Liver (tissue), 9 donors: ENCODE measurements around the gene M1AP. TPM values are rescaled to one million over a fixed set of nuclear protein-coding genes. Genes with fewer than 3 reads are reported as not detected.

Experiments
- DNase-seq: peaks from one replicate; pipeline ENCODE4 v3.0.0-alpha.2; 2017; ENCODE audit warnings: low spot score
- H3K27ac ChIP-seq, 2 donors: one replicate each; pipeline ENCODE4 v1.7.0; 2013; ENCODE audit warnings: inconsistent platforms in 2 of 2, low read length in 2 of 2, control low read depth in 1 of 2, low read depth in 1 of 2, mild to moderate bottlenecking in 1 of 2
- H3K27me3 ChIP-seq, 4 donors: one replicate each; pipeline versions ENCODE4 v1.6.1 to v1.7.0; 2013; ENCODE audit warnings: low read length in 3 of 4, inconsistent platforms in 1 of 4, mild to moderate bottlenecking in 1 of 4, moderate library complexity in 1 of 4; ENCODE audit not compliant: control insufficient read depth in 4 of 4, insufficient read depth in 4 of 4
- H3K36me3 ChIP-seq, 4 donors: one replicate each; pipeline versions ENCODE4 v1.6.1 to v1.7.0; 2013; ENCODE audit warnings: low read length in 3 of 4, mild to moderate bottlenecking in 3 of 4, low read depth in 1 of 4, moderate library complexity in 1 of 4; ENCODE audit not compliant: control insufficient read depth in 4 of 4, insufficient read depth in 3 of 4
- H3K4me1 ChIP-seq, 4 donors: one replicate each; pipeline versions ENCODE4 v1.6.1 to v1.7.0; 2013; ENCODE audit warnings: low read length in 3 of 4, mild to moderate bottlenecking in 3 of 4, moderate library complexity in 1 of 4; ENCODE audit not compliant: control insufficient read depth in 4 of 4, insufficient read depth in 4 of 4
- H3K4me3 ChIP-seq, 3 donors: one replicate each; pipeline versions ENCODE4 v1.6.1 to v1.7.0; 2013; ENCODE audit warnings: low read length in 3 of 3, control low read depth in 1 of 3, low read depth in 1 of 3, mild to moderate bottlenecking in 1 of 3
- H3K9ac ChIP-seq, 2 donors: one replicate each; pipeline ENCODE4 v1.7.0; 2013; ENCODE audit warnings: low read length in 2 of 2, mild to moderate bottlenecking in 2 of 2, moderate library complexity in 2 of 2, control low read depth in 1 of 2, low read depth in 1 of 2
- H3K9me3 ChIP-seq, 4 donors: one replicate each; pipeline versions ENCODE4 v1.6.1 to v1.7.0; 2013; ENCODE audit warnings: low read length in 3 of 4; ENCODE audit not compliant: control insufficient read depth in 4 of 4
- ATF3 ChIP-seq: IDR thresholded peaks from 2 replicates; pipeline ENCODE4 v1.6.1; 2016; ENCODE audit warnings: antibody characterized with exemption
- EGR1 ChIP-seq, 2 donors: IDR thresholded peaks; 2 replicates each; pipeline ENCODE4 v1.6.1; 2016 to 2018; ENCODE audit warnings: antibody characterized with exemption in 2 of 2, low read depth in 2 of 2
- FOXA1 ChIP-seq: IDR thresholded peaks from 2 replicates; pipeline ENCODE4 v1.6.1; 2016; ENCODE audit warnings: antibody characterized with exemption
- FOXA2 ChIP-seq: IDR thresholded peaks from 2 replicates; pipeline ENCODE4 v1.6.1; 2016; ENCODE audit warnings: antibody characterized with exemption
- GABPA ChIP-seq, 2 donors: IDR thresholded peaks in 1 of 2; conservative IDR thresholded peaks in 1 of 2; 2 replicates each; pipeline ENCODE4 v1.6.1; 2016; ENCODE audit warnings: antibody characterized with exemption in 2 of 2, mild to moderate bottlenecking in 1 of 2, moderate library complexity in 1 of 2
- HNF4A ChIP-seq, 2 donors: conservative IDR thresholded peaks; 2 replicates each; pipeline ENCODE4 v1.6.1; 2016; ENCODE audit warnings: antibody characterized with exemption in 2 of 2, mild to moderate bottlenecking in 2 of 2
- HNF4G ChIP-seq: IDR thresholded peaks from 2 replicates; pipeline ENCODE4 v1.6.1; 2016; ENCODE audit warnings: antibody characterized with exemption
- JUND ChIP-seq, 2 donors: IDR thresholded peaks; 2 replicates each; pipeline ENCODE4 v1.6.1; 2016; ENCODE audit warnings: antibody characterized with exemption in 2 of 2
- MAX ChIP-seq: IDR thresholded peaks from 2 replicates; pipeline ENCODE4 v1.6.1; 2016; ENCODE audit warnings: antibody characterized with exemption
- NR2F2 ChIP-seq: IDR thresholded peaks from 2 replicates; pipeline ENCODE4 v1.6.1; 2016; ENCODE audit warnings: antibody characterized with exemption
- RAD21 ChIP-seq, 2 donors: IDR thresholded peaks; 2 replicates each; pipeline ENCODE4 v1.6.1; 2016; ENCODE audit warnings: antibody characterized with exemption in 2 of 2, mild to moderate bottlenecking in 2 of 2
- REST ChIP-seq: IDR thresholded peaks from 2 replicates; pipeline ENCODE4 v1.6.1; 2016; ENCODE audit warnings: antibody characterized with exemption, mild to moderate bottlenecking
- RXRA ChIP-seq, 2 donors: IDR thresholded peaks; 2 replicates each; pipeline ENCODE4 v1.6.1; 2017 to 2018; ENCODE audit warnings: antibody characterized with exemption in 2 of 2, mild to moderate bottlenecking in 1 of 2
- SP1 ChIP-seq: IDR thresholded peaks from 2 replicates; pipeline ENCODE4 v1.6.1; 2018; ENCODE audit warnings: antibody characterized with exemption, mild to moderate bottlenecking
- TAF1 ChIP-seq: conservative IDR thresholded peaks from 2 replicates; pipeline ENCODE4 v1.6.1; 2016; ENCODE audit warnings: antibody characterized with exemption, mild to moderate bottlenecking
- YY1 ChIP-seq: IDR thresholded peaks from 2 replicates; pipeline ENCODE4 v1.6.1; 2016; ENCODE audit warnings: antibody characterized with exemption, mild to moderate bottlenecking
- WGBS: extraction: QIAGEN DNeasy Blood & Tissue Kit; methylation state at CpG from one replicate; pipeline ENCODE4 v1.1.7; 2013; 5-methylcytosine and 5-hydroxymethylcytosine counted together
- polyA plus RNA-seq, 2 donors: library from polyadenylated mRNA; stranded (reverse) in 1 of 2; unstranded in 1 of 2; fragments of 200-250 nt in 1 of 2; fragments of >200 nt in 1 of 2; fragmentation: Nextera tagmentation in 1 of 2; extraction: Ambion mirVana in 1 of 2; gene quantifications; one replicate each; pipeline versions ENCODE4 v1.2.1 to v1.2.3, GENCODE V29; 2013 to 2015
- total RNA-seq, 2 donors: library from RNA; depleted of rRNA; stranded (reverse); fragments of >200 nt; gene quantifications; one replicate each; pipeline ENCODE4 v1.2.3, GENCODE V29; 2014
- donor health status: healthy.
- donor health status: healthy.
- donor health status: healthy.
- donor health status: healthy.
- donor health status: healthy.

The M1AP gene
- total and polyA plus RNA-seq, 4 donors: under 0.01 to 0.38 (median 0.08) TPM

- no peak for TF ChIP-seq ATF3
Observed at GRCh38 chr2:74688881-74689280, 40.8 kb upstream of the M1AP start (continued).

- Histone ChIP-seq H3K27me3 (no peaks in the 10 kb centered on the region), H3K9ac (no peak overlapping the region), H3K4me1 (no peaks in the 10 kb centered on the region), H3K9me3 (no peaks in the 10 kb centered on the region), H3K27ac (no peak overlapping the region), H3K4me3 (no peak overlapping the region), H3K36me3 (no peaks in the 10 kb centered on the region)
- WGBS: 85% methylated on average over 3 of the region's 3 CpGs
- no peak for DNase-seq
- TF ChIP-seq TAF1 (no peak), MAX (no peak), HNF4G (no peak), ATF3 (no peak), SP1 (no peak), YY1 (no peak), HNF4A (conservative IDR thresholded peaks at IDR 0.05) (no peak), RXRA (IDR thresholded peaks at IDR 0.05) (no peak), GABPA (IDR thresholded peaks at IDR 0.05 in 1 of 2, conservative IDR thresholded peaks at IDR 0.05 in 1 of 2) (no peak), EGR1 (IDR thresholded peaks at IDR 0.05; ENCODE audit: low read depth in 2 of 2) (no peak), FOXA1 (no peak), RAD21 (IDR thresholded peaks at IDR 0.05) (no peak)
Observed at GRCh38 chr2:74685408-74685807, 37.3 kb upstream of the M1AP start.

- Histone ChIP-seq H3K4me3 (no peak overlapping the region), H3K9me3 (no peaks in the 10 kb centered on the region), H3K9ac (no peak overlapping the region), H3K4me1 (no peaks in the 10 kb centered on the region), H3K27me3 (no peaks in the 10 kb centered on the region), H3K27ac (no peak overlapping the region), H3K36me3 (no peaks in the 10 kb centered on the region)
- TF ChIP-seq MAX (no peak), FOXA1 (no peak), NR2F2 (no peak), HNF4A (conservative IDR thresholded peaks at IDR 0.05) (no peak), YY1 (no peak), FOXA2 (no peak), REST (no peak), JUND (IDR thresholded peaks at IDR 0.05) (no peak), TAF1 (no peak), SP1 (no peak), RXRA (IDR thresholded peaks at IDR 0.05) (no peak)
- no peak for DNase-seq
Observed at GRCh38 chr2:74682501-74682900, 34.4 kb upstream of the M1AP start.
